22Rv1 (cell line): ENCODE results near the gene GLB1L3.
"Not testable (repeated sequence)": the region's sequence is repeated elsewhere in the genome, so short reads cannot be mapped to it uniquely, and the experiment has no call there.

Experiments used
- H3K27ac ChIP-seq: fragments of 450-650 bp; 2 replicates; pipeline ENCODE4 v1.5.1; 2017
- CTCF ChIP-seq: fragments of 450-650 bp; IDR thresholded peaks from 2 replicates; pipeline ENCODE4 v1.5.1; 2017; ENCODE audit warnings: mild to moderate bottlenecking
- ZFX ChIP-seq: fragments of 450-650 bp; IDR thresholded peaks from 2 replicates; pipeline ENCODE4 v1.6.1; 2017; ENCODE audit warnings: antibody characterized with exemption, borderline replicate concordance

The GLB1L3 gene

GRCh38 chr11:134252346-134253187, 23.6 kb upstream of the GLB1L3 start:
- H3K27ac ChIP-seq: peak overlapping the region; percentile 68
- TF ChIP-seq ZFX (no peak), CTCF (no peak)

- TF ChIP-seq ZFX (no peak), CTCF (no peak)
- peak within 1 kb of the TSS; percentile 68 for H3K27ac ChIP-seq
Measured at GRCh38 chr11:134253188-134253993, 22.8 kb upstream of the GLB1L3 start, which contains the start of the genes ACAD8 and THYN1. TSS of gene ACAD8 (plus strand) at chr11:134253568. CDS start at chr11:134253601, 33 bp downstream. TSS of gene THYN1 (minus strand) at chr11:134253352. CDS start at chr11:134252882, 470 bp downstream.

GRCh38 chr11:134254433-134255183, 21.6 kb upstream of the GLB1L3 start:
- TF ChIP-seq CTCF: no peak
- H3K27ac ChIP-seq: no peak overlapping the region

GRCh38 chr11:134255184-134255561, 21.0 kb upstream of the GLB1L3 start:
- not testable (repeated sequence) for H3K27ac ChIP-seq

GRCh38 chr11:134257101-134257500, 19.1 kb upstream of the GLB1L3 start:
- TF ChIP-seq ZFX (no peak), CTCF (no peak)

GRCh38 chr11:134258577-134258976, 17.6 kb upstream of the GLB1L3 start:
- TF ChIP-seq CTCF (no peak), ZFX (no peak)
- H3K27ac ChIP-seq: no peak overlapping the region

More at GRCh38 chr11:134257101-134257500, 19.1 kb upstream of the GLB1L3 start:
- no peak overlapping the region for H3K27ac ChIP-seq

GRCh38 chr11:134260503-134260902, 15.7 kb upstream of the GLB1L3 start:
- TF ChIP-seq CTCF: no peak
- no peak for TF ChIP-seq ZFX
- H3K27ac ChIP-seq: no peak overlapping the region
